GM21825 (cell line): ENCODE measurements around the gene AK8.
"Not testable (repeated sequence)": the region's sequence is repeated elsewhere in the genome, so short reads cannot be mapped to it uniquely, and the experiment has no call there.

ENCODE experiments used
- ATAC-seq: cut with Tn5 transposase; IDR thresholded peaks from one replicate; pipeline ENCODE4 v1.9.1; 2021; ENCODE audit warnings: mild to moderate bottlenecking, moderate library complexity; ENCODE audit not compliant: unreplicated experiment

Gene AK8

GRCh38 chr9:132774886-132775285 lies 103.2 kb downstream of the AK8 start:
- ATAC-seq = no peak

- no peak for ATAC-seq
Measured at GRCh38 chr9:132773764-132774339, 104.2 kb downstream of the AK8 start.

GRCh38 chr9:132773093-132773492 lies 105.0 kb downstream of the AK8 start:
- no peak for ATAC-seq

- not testable (repeated sequence) for ATAC-seq
Measured at GRCh38 chr9:132771752-132772151, 106.3 kb downstream of the AK8 start.

GRCh38 chr9:132770770-132771310 lies 107.2 kb downstream of the AK8 start:
- no peak for ATAC-seq

GRCh38 chr9:132769906-132770769 lies 107.9 kb downstream of the AK8 start:
- ATAC-seq = peak; percentile 52

GRCh38 chr9:132768932-132769905 lies 108.9 kb downstream of the AK8 start:
- ATAC-seq = no peak

GRCh38 chr9:132763574-132763973 lies 114.5 kb downstream of the AK8 start:
- ATAC-seq = no peak

- ATAC-seq = no peak
Measured at GRCh38 chr9:132762896-132763295, 115.2 kb downstream of the AK8 start.

- no peak for ATAC-seq
Measured at GRCh38 chr9:132761602-132762001, 116.5 kb downstream of the AK8 start.

GRCh38 chr9:132760057-132760456 lies 118.0 kb downstream of the AK8 start:
- ATAC-seq = no peak

- ATAC-seq = no peak
Measured at GRCh38 chr9:132757016-132757415, 121.1 kb downstream of the AK8 start.

- no peak for ATAC-seq
Measured at GRCh38 chr9:132756214-132756845, 121.8 kb downstream of the AK8 start.

- no peak for ATAC-seq
Measured at GRCh38 chr9:132755096-132755495, 123.0 kb downstream of the AK8 start.

GRCh38 chr9:132754236-132754635 lies 123.8 kb downstream of the AK8 start:
- no peak for ATAC-seq

GRCh38 chr9:132753593-132753880 lies 124.5 kb downstream of the AK8 start:
- no peak for ATAC-seq

- ATAC-seq = no peak
Measured at GRCh38 chr9:132752877-132753592, 125.0 kb downstream of the AK8 start.

- no peak for ATAC-seq
Measured at GRCh38 chr9:132750668-132751067, 127.4 kb downstream of the AK8 start.

GRCh38 chr9:132749306-132749705 lies 128.8 kb downstream of the AK8 start:
- no peak for ATAC-seq

GRCh38 chr9:132748450-132748849 lies 129.6 kb downstream of the AK8 start:
- ATAC-seq = no peak
